CD4-positive, alpha-beta T cell treated with Interleukin-15 for 1 hour (primary cell): Measurements from ENCODE around the gene PKNOX2.
A peak's percentile ranks its signal among the peaks of the same experiment; 100 is the strongest.

Experiments
- DNase-seq: peaks from one replicate; pipeline ENCODE4 v3.0.0-alpha.2; 2020

PKNOX2 gene

GRCh38 chr11:125174686-125175085 lies 10.1 kb downstream of the PKNOX2 start:
- peak; percentile 13 for DNase-seq

GRCh38 chr11:125175166-125175565 lies 10.6 kb downstream of the PKNOX2 start:
- DNase-seq, result no peak

GRCh38 chr11:125175896-125176575 lies 11.5 kb downstream of the PKNOX2 start:
- no peak for DNase-seq

- no peak for DNase-seq
Measured at GRCh38 chr11:125176866-125177265, 12.3 kb downstream of the PKNOX2 start.

- DNase-seq, result no peak
Measured at GRCh38 chr11:125177543-125177942, 13.0 kb downstream of the PKNOX2 start.

GRCh38 chr11:125179346-125179745 lies 14.8 kb downstream of the PKNOX2 start:
- DNase-seq, result no peak

GRCh38 chr11:125179895-125180294 lies 15.3 kb downstream of the PKNOX2 start:
- DNase-seq, result no peak

- DNase-seq, result no peak
Measured at GRCh38 chr11:125180413-125181305, 16.1 kb downstream of the PKNOX2 start.

- DNase-seq, result no peak
Measured at GRCh38 chr11:125182573-125182972, 18.0 kb downstream of the PKNOX2 start.

- DNase-seq, result no peak
Measured at GRCh38 chr11:125183641-125184040, 19.1 kb downstream of the PKNOX2 start.

- DNase-seq, result no peak
Measured at GRCh38 chr11:125188021-125188420, 23.5 kb downstream of the PKNOX2 start.

GRCh38 chr11:125190566-125190965 lies 26.0 kb downstream of the PKNOX2 start:
- no peak for DNase-seq

GRCh38 chr11:125192183-125192582 lies 27.6 kb downstream of the PKNOX2 start:
- DNase-seq, result no peak

GRCh38 chr11:125192717-125193415 lies 28.3 kb downstream of the PKNOX2 start:
- DNase-seq, result no peak

GRCh38 chr11:125193416-125193726 lies 28.8 kb downstream of the PKNOX2 start:
- DNase-seq, result no peak

GRCh38 chr11:125193841-125194240 lies 29.3 kb downstream of the PKNOX2 start:
- no peak for DNase-seq

- no peak for DNase-seq
Measured at GRCh38 chr11:125199915-125200314, 35.4 kb downstream of the PKNOX2 start.

- DNase-seq, result no peak
Measured at GRCh38 chr11:125200441-125200840, 35.9 kb downstream of the PKNOX2 start.

- no peak for DNase-seq
Measured at GRCh38 chr11:125201525-125202141, 37.1 kb downstream of the PKNOX2 start.

GRCh38 chr11:125202362-125202880 lies 37.9 kb downstream of the PKNOX2 start:
- DNase-seq, result no peak

GRCh38 chr11:125202977-125203376 lies 38.4 kb downstream of the PKNOX2 start:
- no peak for DNase-seq

GRCh38 chr11:125207866-125208425 lies 43.4 kb downstream of the PKNOX2 start:
- DNase-seq, result no peak

GRCh38 chr11:125210066-125210465 lies 45.5 kb downstream of the PKNOX2 start:
- DNase-seq, result no peak
